Type B pancreatic cell (in vitro differentiated cells): ENCODE measurements around the gene RBPJL. TPM values are rescaled to one million over a fixed set of nuclear protein-coding genes. Genes with fewer than 3 reads are reported as not detected.

ENCODE experiments used
- DNase-seq: peaks from one replicate; pipeline ENCODE4 v3.0.0; 2021; ENCODE audit warnings: mixed read lengths; ENCODE audit not compliant: unreplicated experiment; ENCODE audit errors: extremely low spot score
- H3K27ac Mint-ChIP-seq: 2 replicates; pipeline ENCODE4 v1.8.0; 2021; ENCODE audit warnings: mild to moderate bottlenecking, mixed read lengths
- H3K27me3 Mint-ChIP-seq: 2 replicates; pipeline ENCODE4 v1.8.0; 2021; ENCODE audit warnings: mixed read lengths
- H3K36me3 Mint-ChIP-seq: 2 replicates; pipeline ENCODE4 v1.8.0; 2021; ENCODE audit warnings: mixed read lengths
- H3K4me1 Mint-ChIP-seq: one replicate; pipeline ENCODE4 v1.8.0; 2021; ENCODE audit warnings: mixed read lengths; ENCODE audit not compliant: unreplicated experiment
- H3K4me3 Mint-ChIP-seq: 2 replicates; pipeline ENCODE4 v1.8.0; 2021; ENCODE audit warnings: mild to moderate bottlenecking, mixed read lengths
- H3K9me3 Mint-ChIP-seq: 2 replicates; pipeline ENCODE4 v1.8.0; 2021; ENCODE audit warnings: mixed read lengths
- CTCF ChIP-seq: fragments of 200-600 bp; sonication (generic); conservative IDR thresholded peaks from 2 replicates; pipeline ENCODE4 v1.5.0; 2021; ENCODE audit warnings: antibody characterized with exemption, mild to moderate bottlenecking
- total RNA-seq: library from RNA; stranded (reverse); gene quantifications from 2 replicates; pipeline ENCODE4 v1.2.1, GENCODE V29; 2021; ENCODE audit warnings: low replicate concordance

The RBPJL gene
- total RNA-seq, 1 donor from 2014 or later = not detected

- Mint-ChIP-seq H3K27ac (no peak overlapping the region), H3K9me3 (no peaks in the 10 kb centered on the region), H3K4me1 (no peaks in the 10 kb centered on the region), H3K27me3 (peaks cover 11% of the 10 kb centered on the region), H3K4me3 (no peak overlapping the region), H3K36me3 (no peaks in the 10 kb centered on the region)
- no peak for TF ChIP-seq CTCF
- DNase-seq = no peak
These were observed 42.9 kb upstream of the RBPJL start for GRCh38 chr20:45263556-45264266.

- Mint-ChIP-seq H3K4me3 (no peak overlapping the region), H3K27me3 (peaks cover 8% of the 10 kb centered on the region)
- no peak for TF ChIP-seq CTCF
These were observed 39.7 kb upstream of the RBPJL start for GRCh38 chr20:45266977-45267376.

GRCh38 chr20:45268531-45268930 lies 38.1 kb upstream of the RBPJL start:
- peaks cover 4% of the 10 kb centered on the region for H3K27me3 Mint-ChIP-seq
- no peak for DNase-seq
- no peak for TF ChIP-seq CTCF
- H3K27ac Mint-ChIP-seq = no peak overlapping the region
- no peak overlapping the region for H3K4me3 Mint-ChIP-seq
- H3K36me3 Mint-ChIP-seq = no peaks in the 10 kb centered on the region
- no peaks in the 10 kb centered on the region for H3K9me3 Mint-ChIP-seq
- no peaks in the 10 kb centered on the region for H3K4me1 Mint-ChIP-seq

More at GRCh38 chr20:45266977-45267376, 39.7 kb upstream of the RBPJL start:
- no peaks in the 10 kb centered on the region for H3K9me3 Mint-ChIP-seq
- H3K4me1 Mint-ChIP-seq = no peaks in the 10 kb centered on the region
- H3K27ac Mint-ChIP-seq = no peak overlapping the region
- H3K36me3 Mint-ChIP-seq = no peaks in the 10 kb centered on the region
- no peak for DNase-seq

GRCh38 chr20:45269056-45269455 lies 37.6 kb upstream of the RBPJL start:
- no peak for TF ChIP-seq CTCF
- H3K4me1 Mint-ChIP-seq = no peaks in the 10 kb centered on the region
- no peak overlapping the region for H3K4me3 Mint-ChIP-seq
- no peaks in the 10 kb centered on the region for H3K9me3 Mint-ChIP-seq
- DNase-seq = no peak
- peaks cover 4% of the 10 kb centered on the region for H3K27me3 Mint-ChIP-seq
- H3K36me3 Mint-ChIP-seq = no peaks in the 10 kb centered on the region
- no peak overlapping the region for H3K27ac Mint-ChIP-seq

GRCh38 chr20:45269754-45270270 lies 36.8 kb upstream of the RBPJL start:
- Mint-ChIP-seq H3K9me3 (no peaks in the 10 kb centered on the region), H3K27ac (no peak overlapping the region), H3K36me3 (no peaks in the 10 kb centered on the region), H3K4me1 (no peaks in the 10 kb centered on the region), H3K27me3 (peaks cover 4% of the 10 kb centered on the region), H3K4me3 (no peak overlapping the region)
- no peak for DNase-seq
- no peak for TF ChIP-seq CTCF
